Type B pancreatic cell (in vitro differentiated cells): ENCODE measurements around the gene KDM4B. TPM values are rescaled to one million over a fixed set of nuclear protein-coding genes. Genes with fewer than 3 reads are reported as not detected.

Experiments
- DNase-seq: peaks from one replicate; pipeline ENCODE4 v3.0.0; 2021; ENCODE audit warnings: mixed read lengths; ENCODE audit not compliant: unreplicated experiment; ENCODE audit errors: extremely low spot score
- H3K27ac Mint-ChIP-seq: 2 replicates; pipeline ENCODE4 v1.8.0; 2021; ENCODE audit warnings: mild to moderate bottlenecking, mixed read lengths
- H3K27me3 Mint-ChIP-seq: 2 replicates; pipeline ENCODE4 v1.8.0; 2021; ENCODE audit warnings: mixed read lengths
- H3K36me3 Mint-ChIP-seq: 2 replicates; pipeline ENCODE4 v1.8.0; 2021; ENCODE audit warnings: mixed read lengths
- H3K4me1 Mint-ChIP-seq: one replicate; pipeline ENCODE4 v1.8.0; 2021; ENCODE audit warnings: mixed read lengths; ENCODE audit not compliant: unreplicated experiment
- H3K4me3 Mint-ChIP-seq: 2 replicates; pipeline ENCODE4 v1.8.0; 2021; ENCODE audit warnings: mild to moderate bottlenecking, mixed read lengths
- H3K9me3 Mint-ChIP-seq: 2 replicates; pipeline ENCODE4 v1.8.0; 2021; ENCODE audit warnings: mixed read lengths
- total RNA-seq: library from RNA; stranded (reverse); gene quantifications from 2 replicates; pipeline ENCODE4 v1.2.1, GENCODE V29; 2021; ENCODE audit warnings: low replicate concordance
- TF ChIP-seq, protein P1 (sequence below): fragments of 200-600 bp; sonication (generic); conservative IDR thresholded peaks from 2 replicates; pipeline ENCODE4 v1.5.0; 2021; ENCODE audit warnings: antibody characterized with exemption, mild to moderate bottlenecking

The KDM4B gene
- total RNA-seq, 1 donor from 2014 or later, result 48.8 TPM

DNA sequence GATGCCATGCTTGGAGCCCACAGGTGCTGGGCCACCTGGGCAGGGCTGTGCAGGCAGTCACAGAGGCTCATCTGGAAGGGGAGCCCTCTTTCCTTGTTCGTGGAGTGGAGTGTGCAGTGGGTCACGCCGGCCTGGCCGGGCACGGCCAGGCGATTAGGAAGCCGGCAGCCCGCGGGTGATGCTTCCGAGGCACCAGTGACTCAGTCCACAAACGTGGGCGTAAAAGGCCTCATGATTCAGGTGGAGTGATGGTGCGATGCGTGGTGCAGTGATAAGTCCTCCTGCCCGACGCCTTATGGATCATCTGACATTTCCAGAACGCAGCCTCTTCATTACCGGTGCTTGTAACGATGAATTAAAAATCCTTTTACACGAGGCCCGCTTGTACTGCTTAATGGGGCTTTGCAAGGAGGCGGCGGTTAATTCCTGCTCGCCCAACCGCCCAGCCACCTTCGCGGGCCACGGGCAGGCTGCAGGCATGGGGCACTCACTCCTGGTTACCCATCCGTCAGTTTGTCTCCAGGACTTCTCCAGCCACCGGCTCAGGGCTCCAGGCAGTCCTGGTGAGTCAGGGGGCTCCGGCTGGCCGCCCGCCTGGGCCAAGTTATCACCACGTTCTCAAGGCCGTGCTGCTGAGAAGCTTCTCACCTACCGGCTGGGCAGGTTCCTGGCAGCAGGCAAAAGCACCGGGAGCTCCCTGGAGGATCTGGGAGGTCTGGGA, 172.4 kb downstream of the KDM4B start:
- H3K27ac Mint-ChIP-seq, result no peak overlapping the region
- H3K36me3 Mint-ChIP-seq, result peaks cover 4% of the 10 kb centered on the region
- H3K4me3 Mint-ChIP-seq, result no peak overlapping the region
- H3K27me3 Mint-ChIP-seq, result no peaks in the 10 kb centered on the region
- TF ChIP-seq, protein P1, sequence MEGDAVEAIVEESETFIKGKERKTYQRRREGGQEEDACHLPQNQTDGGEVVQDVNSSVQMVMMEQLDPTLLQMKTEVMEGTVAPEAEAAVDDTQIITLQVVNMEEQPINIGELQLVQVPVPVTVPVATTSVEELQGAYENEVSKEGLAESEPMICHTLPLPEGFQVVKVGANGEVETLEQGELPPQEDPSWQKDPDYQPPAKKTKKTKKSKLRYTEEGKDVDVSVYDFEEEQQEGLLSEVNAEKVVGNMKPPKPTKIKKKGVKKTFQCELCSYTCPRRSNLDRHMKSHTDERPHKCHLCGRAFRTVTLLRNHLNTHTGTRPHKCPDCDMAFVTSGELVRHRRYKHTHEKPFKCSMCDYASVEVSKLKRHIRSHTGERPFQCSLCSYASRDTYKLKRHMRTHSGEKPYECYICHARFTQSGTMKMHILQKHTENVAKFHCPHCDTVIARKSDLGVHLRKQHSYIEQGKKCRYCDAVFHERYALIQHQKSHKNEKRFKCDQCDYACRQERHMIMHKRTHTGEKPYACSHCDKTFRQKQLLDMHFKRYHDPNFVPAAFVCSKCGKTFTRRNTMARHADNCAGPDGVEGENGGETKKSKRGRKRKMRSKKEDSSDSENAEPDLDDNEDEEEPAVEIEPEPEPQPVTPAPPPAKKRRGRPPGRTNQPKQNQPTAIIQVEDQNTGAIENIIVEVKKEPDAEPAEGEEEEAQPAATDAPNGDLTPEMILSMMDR, result no peak
- H3K9me3 Mint-ChIP-seq, result no peaks in the 10 kb centered on the region
- no peaks in the 10 kb centered on the region for H3K4me1 Mint-ChIP-seq
- DNase-seq, result no peak

- Mint-ChIP-seq H3K4me3 (no peak overlapping the region), H3K36me3 (peaks cover 8% of the 10 kb centered on the region), H3K4me1 (peaks cover 3% of the 10 kb centered on the region), H3K27ac (no peak overlapping the region), H3K27me3 (no peaks in the 10 kb centered on the region), H3K9me3 (no peaks in the 10 kb centered on the region)
- TF ChIP-seq, protein P1, result no peak
- no peak for DNase-seq
Measured at GRCh38 chr19:5141850-5142724, 173.2 kb downstream of the KDM4B start.

DNA sequence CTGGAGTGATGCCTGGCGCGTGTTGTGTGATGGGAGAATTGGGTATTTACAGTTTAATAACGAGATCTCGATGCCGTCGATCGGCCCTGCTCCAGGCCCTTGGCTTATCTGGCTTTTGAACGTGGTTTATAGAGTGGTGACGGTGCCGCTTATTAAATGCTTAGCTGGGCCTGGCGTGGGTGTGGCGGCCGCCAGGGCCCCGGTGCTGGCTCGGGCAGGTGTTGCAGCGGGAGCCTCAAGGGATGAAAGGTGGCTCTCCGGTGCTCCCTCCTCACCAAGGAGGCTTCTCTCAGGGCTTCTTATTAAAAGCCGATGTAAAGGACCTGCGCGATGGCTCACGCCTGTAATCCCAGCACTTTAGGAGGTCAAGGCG, 173.8 kb downstream of the KDM4B start:
- Mint-ChIP-seq H3K27ac (no peak overlapping the region), H3K4me3 (no peak overlapping the region), H3K9me3 (no peaks in the 10 kb centered on the region), H3K36me3 (peaks cover 9% of the 10 kb centered on the region), H3K27me3 (no peaks in the 10 kb centered on the region), H3K4me1 (peaks cover 5% of the 10 kb centered on the region)
- DNase-seq, result no peak
- TF ChIP-seq, protein P1, result no peak

DNA sequence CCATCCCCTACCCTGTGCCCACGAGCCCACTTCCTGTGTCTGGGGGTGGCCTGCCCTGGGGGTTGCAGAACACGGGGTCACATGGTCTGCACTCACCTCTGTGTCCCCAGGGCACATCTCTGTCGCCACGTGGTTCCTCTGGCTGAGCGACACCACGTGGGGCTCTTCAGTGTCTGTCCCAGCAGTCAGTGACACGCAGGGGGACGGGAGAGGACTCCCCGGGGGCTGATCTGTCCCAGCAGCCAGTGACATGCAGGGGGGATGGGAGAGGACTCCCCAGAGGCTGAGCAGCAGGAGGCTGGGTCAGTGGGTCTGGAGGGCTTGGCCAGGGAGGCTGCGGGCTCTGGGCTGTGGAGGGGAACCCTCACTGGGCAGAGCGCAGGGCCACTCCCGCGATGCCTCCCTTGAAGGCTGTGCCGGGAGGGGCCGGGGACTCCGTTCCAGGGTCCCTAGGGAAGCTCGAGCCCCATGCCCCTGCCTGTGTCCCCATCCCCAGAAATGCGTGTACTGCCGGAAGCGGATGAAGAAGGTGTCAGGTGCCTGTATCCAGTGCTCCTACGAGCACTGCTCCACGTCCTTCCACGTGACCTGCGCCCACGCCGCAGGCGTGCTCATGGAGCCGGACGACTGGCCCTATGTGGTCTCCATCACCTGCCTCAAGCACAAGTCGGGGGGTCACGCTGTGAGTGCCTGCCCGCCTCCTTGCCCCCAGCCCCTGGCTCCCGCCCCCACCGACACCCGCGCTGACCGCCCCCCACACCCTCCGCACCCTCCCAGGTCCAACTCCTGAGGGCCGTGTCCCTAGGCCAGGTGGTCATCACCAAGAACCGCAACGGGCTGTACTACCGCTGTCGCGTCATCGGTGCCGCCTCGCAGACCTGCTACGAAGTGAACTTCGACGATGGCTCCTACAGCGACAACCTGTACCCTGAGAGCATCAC, 174.8 kb downstream of the KDM4B start:
- Mint-ChIP-seq H3K4me3 (no peak overlapping the region), H3K36me3 (peaks cover 9% of the 10 kb centered on the region), H3K4me1 (peaks cover 5% of the 10 kb centered on the region), H3K27me3 (no peaks in the 10 kb centered on the region), H3K9me3 (no peaks in the 10 kb centered on the region), H3K27ac (no peak overlapping the region)
- DNase-seq, result no peak
- TF ChIP-seq, protein P1, result no peak

- peaks cover 5% of the 10 kb centered on the region for H3K36me3 Mint-ChIP-seq
- H3K4me3 Mint-ChIP-seq, result no peak overlapping the region
- no peaks in the 10 kb centered on the region for H3K27me3 Mint-ChIP-seq
- H3K9me3 Mint-ChIP-seq, result no peaks in the 10 kb centered on the region
- no peak overlapping the region for H3K27ac Mint-ChIP-seq
- no peak for DNase-seq
- H3K4me1 Mint-ChIP-seq, result peaks cover 5% of the 10 kb centered on the region
- TF ChIP-seq, protein P1, result no peak
Measured at GRCh38 chr19:5144545-5145179, 175.7 kb downstream of the KDM4B start.
